NCI-H146 treated with DMSO at 0.1 percent for 48 hours (cell line): ENCODE measurements around the gene TEK.

Experiments used
- DNase-seq: peaks from one replicate; lab custom pipeline; 2025; ENCODE audit not compliant: unreplicated experiment; lab: John Stamatoyannopoulos, UW

TEK gene

DNA sequence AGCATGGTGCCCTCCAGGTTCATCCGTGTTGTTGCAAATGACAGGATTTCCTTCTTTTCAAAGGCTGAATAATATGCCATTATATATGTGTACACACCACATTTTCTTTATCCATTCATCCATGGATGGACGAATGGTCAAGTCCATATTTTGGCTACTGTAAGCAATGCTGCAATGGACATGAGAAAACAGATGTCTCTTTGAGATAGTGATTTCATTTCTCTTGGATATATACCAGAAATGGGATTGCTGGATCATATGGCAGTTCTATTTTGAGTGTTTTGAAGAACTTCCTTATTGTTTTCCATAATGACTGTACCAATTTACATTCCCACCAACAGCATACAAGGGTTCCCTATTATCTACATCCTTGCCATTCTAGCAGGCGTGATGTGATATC lies 67.9 kb downstream of the TEK start:
- DNase-seq: no peak

DNA sequence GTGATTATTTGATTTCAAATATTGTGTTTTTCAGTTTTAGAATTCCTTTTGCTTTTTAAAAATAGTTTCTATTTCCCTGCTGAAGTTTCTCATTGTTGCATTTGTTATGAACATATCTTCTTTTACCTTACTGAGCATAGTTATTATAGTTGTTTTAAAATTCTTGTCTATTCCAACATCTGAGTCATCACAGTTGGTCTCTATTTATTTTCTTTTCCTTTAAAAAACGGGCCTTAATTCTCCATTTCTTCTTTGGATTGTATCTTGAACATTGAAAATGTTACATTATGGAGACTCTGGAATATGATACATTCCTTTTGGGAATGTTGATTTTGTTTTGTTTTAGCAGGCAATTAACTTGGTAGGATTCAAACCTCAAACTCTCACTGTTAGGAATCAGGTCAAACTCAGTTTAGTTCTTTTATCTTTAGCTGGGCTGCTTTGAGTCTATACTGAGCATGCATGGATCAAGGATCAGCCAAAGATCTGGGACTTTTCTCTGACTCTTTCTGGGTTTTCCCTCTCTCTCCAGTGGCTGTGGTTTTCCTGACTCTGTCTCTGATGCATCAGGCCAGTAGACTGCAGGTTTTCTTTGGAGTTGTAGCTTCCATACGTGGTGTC lies 70.3 kb downstream of the TEK start:
- no peak for DNase-seq

DNA sequence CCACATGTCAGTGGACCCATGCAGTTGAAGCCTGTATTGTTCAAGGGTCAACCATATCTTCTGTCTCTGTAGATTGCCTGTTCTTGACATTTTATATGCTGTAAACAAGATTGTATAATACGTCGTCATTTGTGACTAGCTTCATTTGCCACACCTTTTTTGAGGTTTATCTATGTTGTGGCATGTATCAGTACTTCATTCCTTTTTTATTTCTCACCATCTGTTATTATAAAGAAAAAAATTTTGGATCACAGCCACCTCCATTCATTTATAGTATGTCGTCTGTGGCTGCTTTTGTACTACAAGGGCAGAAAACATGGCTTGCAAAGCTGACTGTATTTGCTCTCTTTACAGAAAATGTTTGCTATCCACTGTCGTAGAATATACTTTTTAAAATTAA lies 72.4 kb downstream of the TEK start:
- DNase-seq: no peak

DNA sequence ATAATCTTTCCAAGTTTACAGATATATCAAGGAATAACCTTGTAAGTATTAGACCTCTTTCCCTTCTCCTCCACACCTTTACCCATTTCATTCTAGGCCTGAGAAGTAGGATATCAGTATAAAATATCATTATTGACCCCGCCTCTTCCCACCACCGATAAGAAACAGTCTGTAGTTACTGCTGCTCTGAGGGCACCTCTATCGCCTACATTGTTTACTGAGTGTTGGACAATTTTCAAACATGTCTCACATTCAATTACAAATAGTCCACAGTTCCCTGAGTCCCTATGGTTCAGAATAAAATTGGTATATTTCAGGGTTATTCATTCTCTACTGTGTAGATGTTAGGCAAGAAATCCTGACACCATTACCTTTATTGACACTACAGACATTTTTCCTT lies 73.4 kb downstream of the TEK start:
- no peak for DNase-seq

DNA sequence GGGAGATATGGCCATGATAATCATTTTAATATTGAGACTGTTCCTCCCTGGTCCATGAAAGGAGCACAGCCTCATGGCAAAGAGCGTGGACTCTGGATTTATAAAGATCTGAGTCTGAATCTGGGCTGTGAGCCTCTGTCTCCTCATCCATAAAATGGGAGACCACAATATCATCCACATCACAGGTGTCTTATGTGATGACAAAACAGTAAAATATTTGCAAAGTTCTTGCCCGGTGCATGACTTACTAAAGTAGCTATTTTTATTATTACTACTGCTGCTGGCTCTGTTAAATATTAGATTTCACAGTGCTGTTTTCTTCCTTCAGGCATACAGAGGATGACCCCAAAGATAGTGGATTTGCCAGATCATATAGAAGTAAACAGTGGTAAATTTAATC lies 74.1 kb downstream of the TEK start:
- DNase-seq: no peak

DNA sequence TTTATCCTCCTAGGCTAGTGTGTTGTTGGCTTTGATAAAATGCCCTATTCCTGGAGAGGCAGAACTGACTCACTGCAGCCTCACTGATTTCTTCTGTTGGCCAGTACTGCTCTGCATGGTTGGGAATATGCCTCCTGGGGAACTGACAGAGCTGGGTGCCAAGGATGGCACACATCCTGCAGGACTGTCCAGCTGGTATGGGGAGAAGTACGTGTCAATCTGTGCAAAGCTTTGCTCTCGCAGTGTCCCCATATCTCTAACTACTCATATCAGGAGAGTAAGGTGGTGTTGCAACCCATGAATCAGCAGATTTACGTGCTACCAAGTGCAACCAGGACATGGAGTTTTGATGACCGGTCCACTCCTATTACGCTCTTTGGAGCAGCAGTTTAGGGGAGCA lies 74.7 kb downstream of the TEK start:
- DNase-seq: no peak

DNA sequence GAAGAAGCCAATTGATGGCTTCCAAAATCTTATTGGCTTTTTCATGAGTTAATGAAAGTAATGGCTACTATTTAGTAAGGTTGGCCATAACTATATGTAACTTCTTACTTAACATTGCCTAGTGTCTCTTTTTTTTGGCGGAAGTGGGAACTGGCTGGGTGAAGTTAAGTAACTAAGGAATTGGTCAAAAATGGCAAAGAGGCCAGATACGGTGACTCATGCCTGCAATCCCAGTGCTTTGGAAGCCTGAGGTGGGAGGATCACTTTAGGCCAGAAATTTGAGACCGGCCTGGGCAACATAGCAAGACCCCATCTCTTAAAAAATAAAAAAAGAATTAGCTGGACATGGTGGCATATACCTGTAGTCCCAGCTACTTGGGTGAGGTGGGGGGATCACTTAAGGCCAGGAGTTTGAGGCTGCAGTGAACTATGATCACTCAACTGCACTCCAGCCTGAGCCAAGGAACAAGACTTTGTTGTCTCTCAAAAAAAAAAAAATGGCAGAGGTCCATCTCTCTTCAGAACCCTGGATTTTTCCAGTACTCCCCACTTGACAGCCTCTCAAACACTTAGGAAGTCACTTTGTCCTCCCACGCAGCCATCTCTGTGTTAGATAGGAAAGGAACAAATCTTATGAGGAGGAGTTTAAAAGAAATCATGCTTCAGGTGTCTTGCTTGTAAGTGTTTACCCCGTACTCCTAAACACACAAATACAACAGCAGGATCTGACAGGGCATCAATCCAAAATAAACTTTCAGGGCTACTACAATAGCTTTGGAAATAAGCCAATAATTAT lies 75.7 kb downstream of the TEK start:
- no peak for DNase-seq

DNA sequence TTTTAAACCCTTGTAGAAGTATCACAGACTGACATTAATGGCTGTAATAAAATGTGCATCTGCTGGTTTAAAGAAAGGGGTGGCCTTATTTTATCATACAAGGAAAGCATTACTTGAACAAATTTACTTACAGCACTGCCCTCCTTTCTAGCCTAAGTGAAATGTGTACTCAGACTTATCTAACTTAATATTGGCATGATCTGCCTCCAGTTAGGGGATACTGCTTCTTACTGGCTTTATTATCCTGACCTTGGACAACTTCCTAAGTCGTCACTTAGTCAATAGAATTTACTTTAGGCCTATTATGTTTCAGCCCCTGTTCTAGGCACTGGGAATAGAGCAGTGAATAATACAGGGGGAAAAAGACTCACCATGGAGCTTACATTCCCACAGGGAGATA lies 79.4 kb downstream of the TEK start:
- no peak for DNase-seq

DNA sequence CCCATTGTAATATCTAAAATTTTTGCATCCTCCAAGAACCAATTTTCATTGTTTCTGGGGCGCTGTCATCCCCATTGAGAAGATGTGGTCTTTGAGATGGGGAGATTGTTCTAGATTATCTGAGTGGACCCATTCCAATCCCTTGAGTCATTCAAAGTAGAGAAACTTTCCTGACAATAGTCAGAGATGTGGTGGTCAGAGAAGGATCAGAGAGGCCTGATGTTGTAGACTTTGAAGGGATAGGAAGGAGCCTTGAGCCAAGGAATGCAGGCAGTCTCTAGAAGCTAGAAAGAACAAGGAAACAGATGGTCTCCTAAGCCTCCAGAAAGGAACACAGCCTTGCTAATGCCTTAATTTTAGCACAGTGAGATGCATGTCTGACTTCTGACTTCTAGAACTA lies 80.4 kb downstream of the TEK start:
- DNase-seq: no peak

DNA sequence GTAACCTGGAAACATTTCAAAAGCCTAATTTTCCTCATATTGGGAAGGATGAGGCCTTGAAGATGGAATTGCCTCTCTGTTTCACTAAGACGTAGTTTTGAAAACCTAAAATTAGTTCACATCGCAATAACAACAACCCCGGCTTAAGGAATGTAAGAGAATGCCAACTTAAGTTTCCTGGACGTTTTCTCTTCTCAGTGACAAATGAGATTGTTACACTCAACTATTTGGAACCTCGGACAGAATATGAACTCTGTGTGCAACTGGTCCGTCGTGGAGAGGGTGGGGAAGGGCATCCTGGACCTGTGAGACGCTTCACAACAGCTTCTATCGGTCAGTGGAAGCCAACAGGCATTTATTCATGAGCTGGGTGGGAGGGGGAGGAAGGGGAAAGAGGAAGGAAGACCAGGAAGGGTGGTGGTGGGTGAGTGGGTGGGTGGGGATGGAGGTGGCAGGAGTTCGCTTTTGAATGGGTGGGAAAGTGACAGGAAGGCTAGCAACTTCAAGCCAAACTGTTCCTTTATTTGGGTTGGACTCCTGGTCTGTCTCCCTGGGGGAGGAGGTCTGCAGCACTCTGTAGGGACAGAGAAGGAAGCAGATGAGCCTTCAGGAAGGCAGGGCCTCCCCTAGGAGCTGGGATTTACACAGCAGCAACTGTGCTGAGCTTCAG lies 83.4 kb downstream of the TEK start:
- no peak for DNase-seq

DNA sequence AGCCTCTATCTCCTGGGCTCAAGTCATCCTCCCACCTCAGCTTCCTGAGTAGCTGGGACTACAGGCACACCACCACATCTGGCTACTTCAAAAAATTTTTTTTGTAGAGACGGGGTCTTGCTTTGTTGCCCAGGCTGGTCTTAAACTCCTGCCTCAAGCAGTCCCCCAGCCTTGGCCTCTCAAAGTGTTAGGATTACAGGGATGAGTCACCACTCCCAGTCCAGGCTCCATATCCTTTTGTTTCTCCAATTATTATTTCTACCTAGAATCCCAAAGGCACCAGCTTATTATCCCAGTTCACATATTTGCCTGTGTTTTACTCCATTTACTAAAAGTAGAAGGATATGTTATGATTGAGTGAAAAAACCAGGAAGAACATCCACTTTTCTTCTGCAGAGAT lies 84.9 kb downstream of the TEK start:
- no peak for DNase-seq

DNA sequence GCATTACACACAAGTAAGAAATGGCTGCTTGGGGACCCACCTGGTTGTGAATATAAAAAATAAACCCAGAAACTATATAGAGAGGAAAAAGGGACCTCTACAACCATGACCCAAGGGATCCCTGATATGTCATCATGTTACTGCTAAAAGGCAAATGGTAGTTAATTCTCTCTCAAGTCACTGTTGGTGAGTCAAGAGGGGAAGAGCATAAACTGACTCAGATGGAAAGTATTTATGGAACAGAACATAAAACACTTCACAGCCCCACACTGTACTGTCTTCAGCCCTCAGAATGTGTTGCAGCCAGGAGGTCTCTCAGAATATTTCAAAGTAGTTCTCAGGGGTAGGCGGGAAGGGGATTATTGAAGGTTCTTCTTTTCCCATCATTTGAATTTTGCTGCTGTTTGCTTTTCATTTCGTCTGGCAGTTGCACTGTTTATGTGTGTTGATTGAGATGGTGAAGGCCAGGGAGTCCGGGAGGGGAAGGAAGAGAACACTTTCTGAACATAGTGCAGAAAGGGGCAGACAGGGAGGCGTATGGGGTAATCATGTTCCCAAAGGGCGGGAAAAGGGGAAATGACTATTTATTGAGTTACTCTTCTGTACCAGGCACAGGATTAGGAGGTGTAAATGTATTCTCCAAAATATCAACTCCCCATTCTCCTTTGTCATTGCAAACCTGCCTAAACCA lies 85.5 kb downstream of the TEK start:
- no peak for DNase-seq

DNA sequence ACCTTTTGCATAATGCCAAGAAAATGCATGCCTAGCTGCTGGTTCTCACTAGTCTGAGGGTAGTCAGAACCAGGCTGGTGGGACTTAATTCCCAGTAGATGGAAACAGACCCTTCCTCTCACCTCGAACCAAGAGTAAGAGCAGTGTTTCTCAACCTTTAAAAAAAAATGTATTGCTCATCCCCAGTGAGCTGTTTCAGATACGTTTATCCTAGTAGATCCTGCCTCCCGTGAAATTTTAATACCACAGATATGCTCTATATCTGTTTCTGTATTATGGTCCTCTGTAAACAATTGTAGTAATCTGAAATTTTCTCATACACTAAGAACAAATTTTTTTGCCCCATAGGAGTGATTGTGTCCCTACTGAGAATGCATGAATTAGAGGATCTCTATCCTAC lies 86.2 kb downstream of the TEK start:
- no peak for DNase-seq

DNA sequence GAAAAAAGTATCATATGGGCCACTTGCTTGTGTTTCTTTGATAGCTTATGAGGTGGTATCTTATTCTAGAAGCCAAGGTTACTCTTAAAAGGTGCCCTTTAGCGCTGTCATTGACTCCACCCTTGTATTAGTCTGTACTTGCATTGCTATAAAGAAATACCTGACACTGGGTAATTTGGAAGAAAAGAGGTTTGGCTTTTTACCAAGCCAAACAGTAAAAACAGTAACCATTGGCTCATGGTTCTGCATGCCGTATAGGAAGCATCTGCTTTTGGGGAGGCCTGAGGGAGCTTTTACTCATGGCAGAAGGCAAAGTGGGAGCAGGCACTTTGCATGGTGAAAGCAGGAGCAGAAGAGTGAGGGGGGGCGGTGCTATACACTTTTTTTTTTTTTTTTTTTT lies 87.4 kb downstream of the TEK start:
- DNase-seq: no peak

DNA sequence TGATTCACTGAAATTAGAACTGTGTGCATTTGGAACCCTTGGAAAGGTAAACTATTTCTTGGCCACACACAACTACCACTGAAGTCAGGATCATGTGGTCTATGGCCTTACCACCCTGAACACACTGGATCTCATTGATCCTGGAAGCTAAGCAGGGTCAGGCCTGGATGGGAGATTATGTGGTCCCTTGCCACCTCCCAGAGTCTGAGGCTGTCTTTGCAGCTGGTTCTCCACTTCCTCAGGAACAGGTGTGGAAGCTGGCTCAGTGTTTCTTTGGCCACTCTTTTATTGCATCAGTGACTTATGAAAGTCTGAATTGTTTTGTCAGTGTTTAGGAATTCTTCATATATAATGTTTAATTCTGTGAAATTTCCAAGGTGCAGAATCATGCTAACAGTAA lies 89.2 kb downstream of the TEK start:
- no peak for DNase-seq

DNA sequence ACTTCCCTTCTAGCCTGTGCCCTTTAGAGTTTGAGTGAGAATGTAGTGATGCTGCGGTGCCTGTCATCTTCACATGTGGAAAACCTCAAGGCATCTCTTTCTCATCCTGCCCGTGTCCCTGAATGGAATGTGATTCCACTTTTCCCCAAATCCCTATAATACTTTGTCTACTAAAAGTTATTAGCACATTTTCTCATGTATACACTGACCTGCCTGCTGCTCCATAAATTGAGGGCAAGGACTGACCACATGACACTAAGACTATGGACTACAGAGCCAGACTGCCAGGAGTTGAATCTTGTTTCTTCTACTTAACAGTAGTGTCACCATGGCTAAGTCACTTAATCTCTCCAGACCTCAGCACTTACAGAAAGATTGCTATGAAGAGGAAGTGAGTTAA lies 93.0 kb downstream of the TEK start:
- DNase-seq: no peak

DNA sequence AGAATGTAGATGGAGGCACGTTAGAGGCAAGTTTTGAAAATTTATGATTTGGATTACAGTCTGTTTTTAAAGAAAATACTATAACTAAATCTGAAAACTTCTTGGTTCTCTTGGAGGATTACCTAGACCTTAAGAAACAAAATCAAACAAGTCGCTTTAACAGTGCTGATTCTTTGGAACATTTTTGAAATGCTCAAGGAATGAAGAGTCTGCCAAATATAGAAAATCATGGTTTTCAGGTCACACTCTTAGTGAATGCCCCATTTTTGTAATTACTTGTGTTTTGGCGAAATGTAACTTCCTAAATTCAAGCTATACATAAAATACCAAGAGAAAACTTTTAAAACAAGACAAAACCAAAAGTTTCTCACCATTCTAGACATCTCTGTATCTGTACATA lies 94.8 kb downstream of the TEK start:
- no peak for DNase-seq

DNA sequence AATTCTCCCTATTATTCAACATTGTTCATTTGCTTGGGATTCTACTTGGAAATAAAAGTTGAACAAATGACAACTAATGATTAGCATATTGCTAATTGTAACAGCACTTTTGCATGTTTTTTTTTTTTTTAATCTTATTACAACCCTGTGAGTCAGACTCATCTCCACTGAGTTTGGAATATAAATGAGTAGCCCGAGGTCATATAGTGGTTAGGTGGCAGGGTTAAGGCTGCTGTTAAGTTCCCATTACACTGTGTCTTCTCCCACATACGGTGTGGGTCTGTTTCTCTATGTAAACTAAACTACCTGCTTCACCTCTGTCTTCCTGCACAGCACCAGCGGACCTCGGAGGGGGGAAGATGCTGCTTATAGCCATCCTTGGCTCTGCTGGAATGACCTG lies 95.6 kb downstream of the TEK start:
- no peak for DNase-seq

DNA sequence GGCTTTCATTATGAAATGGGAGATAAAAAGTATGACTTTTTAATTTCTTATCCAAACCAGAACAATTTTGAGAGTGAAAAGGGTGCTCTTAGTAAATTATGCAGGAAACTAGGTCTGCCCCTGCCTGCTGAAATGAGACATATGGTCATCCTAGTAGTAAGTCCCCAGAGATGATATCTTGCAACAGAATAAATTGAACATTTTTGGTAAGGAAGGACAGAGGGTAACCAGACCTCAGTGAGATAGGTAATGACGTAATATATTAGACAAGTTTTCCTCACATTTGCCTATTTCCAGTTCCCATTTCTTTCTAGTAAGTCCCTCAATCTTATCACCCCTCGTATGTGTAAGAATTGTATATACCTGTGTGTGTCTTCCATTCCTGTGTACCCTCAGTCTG lies 96.2 kb downstream of the TEK start:
- no peak for DNase-seq

DNA sequence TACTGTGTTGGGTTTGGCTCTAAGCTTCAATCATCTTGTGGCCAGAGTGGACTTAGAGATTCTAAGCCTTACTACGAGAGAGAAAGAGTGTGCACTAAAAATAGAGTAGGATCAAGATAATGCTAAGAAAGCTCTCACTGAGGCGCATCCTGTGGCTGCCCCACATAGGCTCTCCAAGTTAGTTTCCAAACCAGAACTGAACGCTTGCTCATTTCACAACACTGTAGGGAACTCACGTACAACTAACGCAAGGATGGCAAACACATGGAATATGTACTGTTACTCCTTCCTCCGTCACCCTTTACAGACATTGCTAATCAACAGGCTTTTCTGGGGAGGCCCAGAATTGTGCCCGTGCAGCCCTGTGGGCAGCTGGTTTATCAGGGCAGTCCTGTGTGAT lies 97.0 kb downstream of the TEK start:
- DNase-seq: no peak

DNA sequence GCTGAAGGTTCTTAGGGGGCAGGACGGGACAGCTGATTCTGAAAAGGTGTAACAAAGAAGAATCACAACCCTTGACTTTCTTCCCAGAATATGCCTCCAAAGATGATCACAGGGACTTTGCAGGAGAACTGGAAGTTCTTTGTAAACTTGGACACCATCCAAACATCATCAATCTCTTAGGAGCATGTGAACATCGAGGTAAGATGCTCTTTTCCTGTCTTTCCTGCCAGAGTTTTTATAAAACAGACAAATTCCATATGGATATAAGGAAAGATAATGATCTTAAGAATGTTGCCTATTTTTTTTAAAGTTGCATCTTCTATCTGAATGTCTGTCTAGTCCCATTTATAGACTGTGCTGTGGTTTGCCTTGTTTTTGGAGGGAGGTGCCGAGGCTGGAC lies 100.0 kb downstream of the TEK start:
- DNase-seq: no peak

DNA sequence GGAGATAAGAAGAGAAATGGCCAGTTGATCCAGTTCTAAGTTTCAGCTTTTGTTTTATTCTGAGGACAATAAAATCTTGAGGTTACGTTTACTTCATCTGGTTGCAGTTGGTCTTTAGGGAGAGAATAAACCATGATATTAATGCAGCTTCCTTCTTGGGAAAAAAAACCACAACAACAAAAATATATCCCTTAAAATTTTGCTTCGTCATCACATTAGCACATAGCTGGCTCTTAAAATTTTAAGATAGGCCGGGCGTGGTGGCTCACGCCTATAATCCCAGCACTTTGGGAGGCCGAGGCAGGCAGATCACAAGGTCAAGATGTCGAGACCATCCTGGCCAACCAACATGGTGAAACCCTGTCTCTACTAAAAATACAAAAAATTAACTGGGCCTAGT lies 101.6 kb downstream of the TEK start:
- no peak for DNase-seq
